K562 (cell line): ENCODE results near the gene AFAP1. TPM values are rescaled to one million over a fixed set of nuclear protein-coding genes. Genes with fewer than 3 reads are reported as not detected.

Experiments used
- ATAC-seq: fragments of 200-7000 bp; cut with Tn5 transposase; 3 replicates; pipeline ENCODE4 v1.9.1; 2020; ENCODE audit warnings: moderate library complexity
- BruUV-seq: library from RNA; stranded (reverse); fragments of 400-500 nt; replicated peaks from 2 replicates; lab custom pipeline; 2021; lab: Mats Ljungman, UMichigan
- CTCF ChIA-PET: fragments of 300-600 bp; formaldehyde crosslinking; extraction: SDS; loops from one replicate; lab custom pipeline; 2021; ENCODE audit warnings: low intra/inter-chr PET ratio; lab: Yijun Ruan, JAX
- POLR2A ChIA-PET: fragments of 300-600, 350-650 bp; sonication (Branson Sonifier 250); formaldehyde crosslinking; extraction: SDS; loops from one replicate; lab custom pipeline; 2021; ENCODE audit warnings: antibody characterized with exemption, inconsistent platforms; lab: Yijun Ruan, JAX
- DNase-seq, 4 experiments: peaks; one replicate each; pipeline versions ENCODE4 v3.0.0 to v3.0.0-alpha.2; 2011 to 2018; ENCODE audit warnings: low spot score in 3 of 4, mixed read lengths in 3 of 4; ENCODE audit errors: extremely low read depth in 1 of 4
- FAIRE-seq: peaks from 2 replicates; lab custom pipeline; 2011; peaks lifted over from hg19 to GRCh38; lab: Jason Lieb, UNC
- H2AFZ ChIP-seq: 2 replicates; pipeline ENCODE4 v1.6.0; 2011; ENCODE audit warnings: low read depth, low read length, control low read depth, inconsistent platforms
- H3K27ac ChIP-seq: fragments of 200-600 bp; 3 replicates; pipeline ENCODE4 v1.8.0; 2011; ENCODE audit warnings: low read depth, mild to moderate bottlenecking, control low read depth, inconsistent platforms, low read length, moderate library complexity, mixed read lengths; ENCODE audit errors: extremely low read depth
- H3K27me3 ChIP-seq, 2 experiments: fragments of 300-600 bp in 1 of 2; 2 replicates in 1 of 2; 3 replicates in 1 of 2; pipeline versions ENCODE4 v1.6.0 to v1.8.0; 2011; ENCODE audit warnings: inconsistent platforms in 2 of 2, low read length in 2 of 2, mild to moderate bottlenecking in 1 of 2, mixed read lengths in 1 of 2, moderate library complexity in 1 of 2; ENCODE audit not compliant: control insufficient read depth in 2 of 2, insufficient read depth in 2 of 2
- H3K36me3 ChIP-seq: fragments of 300-600 bp; 3 replicates; pipeline ENCODE4 v1.8.0; 2011; ENCODE audit warnings: mild to moderate bottlenecking, low read length, inconsistent platforms; ENCODE audit not compliant: control insufficient read depth, insufficient read depth
- H3K4me1 ChIP-seq, 2 experiments: fragments of 200-600 bp in 1 of 2; replicated peaks in 1 of 2; 2 replicates in 1 of 2; 3 replicates in 1 of 2; pipeline versions ENCODE4 v1.5.1 to v1.8.0; 2011; ENCODE audit warnings: inconsistent platforms in 2 of 2, low read length in 2 of 2, mild to moderate bottlenecking in 1 of 2, mixed read lengths in 1 of 2, moderate library complexity in 1 of 2; ENCODE audit not compliant: control insufficient read depth in 2 of 2, insufficient read depth in 2 of 2
- H3K4me2 ChIP-seq: 2 replicates; pipeline ENCODE4 v1.6.1; 2011; ENCODE audit warnings: low read length, control low read depth, inconsistent platforms, mixed read lengths; ENCODE audit not compliant: insufficient read depth
- H3K4me3 ChIP-seq: fragments of 200-600 bp; sonication (generic), shearing (Covaris generic); 2 replicates; pipeline ENCODE4 v1.5.1; 2016; ENCODE audit warnings: control low read depth, inconsistent platforms
- H3K79me2 ChIP-seq: fragments of 200-600 bp; 3 replicates; pipeline ENCODE4 v1.8.0; 2011; ENCODE audit warnings: low read length, inconsistent platforms; ENCODE audit not compliant: control insufficient read depth, insufficient read depth
- H3K9ac ChIP-seq, 2 experiments: 2 replicates each; pipeline versions ENCODE4 v1.6.0 to v1.6.1; 2011; ENCODE audit warnings: low read depth in 2 of 2, low read length in 2 of 2, control low read depth in 1 of 2, inconsistent platforms in 1 of 2, mild to moderate bottlenecking in 1 of 2, mixed read lengths in 1 of 2; ENCODE audit not compliant: insufficient read depth in 1 of 2
- H3K9me1 ChIP-seq: one replicate; pipeline ENCODE4 v1.6.0; 2011; ENCODE audit warnings: inconsistent platforms, mild to moderate bottlenecking, low read length, moderate library complexity; ENCODE audit not compliant: control insufficient read depth, insufficient read depth
- H3K9me3 ChIP-seq: replicated peaks from 2 replicates; pipeline ENCODE4 v1.5.1; 2011; ENCODE audit warnings: low read depth, low read length, inconsistent platforms; ENCODE audit not compliant: control insufficient read depth, insufficient read depth
- H4K20me1 ChIP-seq: replicated peaks from 2 replicates; pipeline ENCODE4 v1.6.1; 2011; ENCODE audit warnings: low read length, inconsistent platforms, mixed read lengths; ENCODE audit not compliant: control insufficient read depth, insufficient read depth
- BHLHE40 ChIP-seq: IDR thresholded peaks from 2 replicates; pipeline ENCODE4 v1.6.1; 2011; ENCODE audit warnings: low read length, improper control_type of control experiment
- CEBPG ChIP-seq, 3 experiments: fragments of 200-800 bp in 1 of 3; sonication (Bioruptor generic) in 1 of 3; sonication (generic) in 1 of 3; formaldehyde crosslinking in 1 of 3; IDR thresholded peaks in 2 of 3; conservative IDR thresholded peaks in 1 of 3; 2 replicates each; pipeline versions ENCODE4 v1.6.1 to v1.8.0; 2016 to 2022; ENCODE audit warnings: missing compliant biosample characterization in 2 of 3, missing genetic modification characterization in 2 of 3, mild to moderate bottlenecking in 1 of 3, missing genetic modification reagents in 1 of 3
- CTCF ChIP-seq, 3 experiments: IDR thresholded peaks in 2 of 3; conservative IDR thresholded peaks in 1 of 3; 2 replicates each; pipeline ENCODE4 v1.5.1; 2011 to 2012; ENCODE audit warnings: low read length in 3 of 3, mild to moderate bottlenecking in 3 of 3, control low read depth in 2 of 3, improper control_type of control experiment in 1 of 3, inconsistent platforms in 1 of 3, low read depth in 1 of 3, mixed read lengths in 1 of 3, moderate library complexity in 1 of 3; ENCODE audit not compliant: insufficient read depth in 2 of 3
- HMGXB4 ChIP-seq: sonication (generic); formaldehyde crosslinking; IDR thresholded peaks from 2 replicates; pipeline ENCODE4 v1.8.1; 2023; ENCODE audit warnings: mild to moderate bottlenecking, missing genetic modification reagents
- NBN ChIP-seq: fragments of 450-650 bp; IDR thresholded peaks from 2 replicates; pipeline ENCODE4 v1.6.1; 2016; ENCODE audit warnings: low read depth, mild to moderate bottlenecking
- SNAPC5 ChIP-seq: fragments of 250-450 bp; sonication (Bioruptor Pico); IDR thresholded peaks from 2 replicates; pipeline ENCODE4 v1.8.0; 2021; ENCODE audit warnings: moderate library complexity, mild to moderate bottlenecking, inconsistent platforms
- TCF15 ChIP-seq: fragments of 250-450 bp; sonication (Bioruptor Pico); IDR thresholded peaks from 2 replicates; pipeline ENCODE4 v1.8.0; 2022; ENCODE audit warnings: moderate library complexity, mild to moderate bottlenecking, inconsistent platforms
- ZBED1 ChIP-seq: IDR thresholded peaks from 2 replicates; pipeline ENCODE4 v1.6.1; 2014
- ZNF121 ChIP-seq: sonication (generic); formaldehyde crosslinking; conservative IDR thresholded peaks from 2 replicates; pipeline ENCODE4 v1.8.0; 2022; ENCODE audit warnings: missing genetic modification reagents
- ZNF23 ChIP-seq: fragments of 250-450 bp; sonication (Bioruptor Pico); IDR thresholded peaks from 2 replicates; pipeline ENCODE4 v1.4.0; 2020; ENCODE audit warnings: mild to moderate bottlenecking
- ZNF778 ChIP-seq: fragments of 450-650 bp; formaldehyde crosslinking; IDR thresholded peaks from 2 replicates; pipeline ENCODE4 v1.4.0; 2020; ENCODE audit warnings: mild to moderate bottlenecking, moderate library complexity
- WGBS: fragments of 100-300 bp; shearing (Covaris generic); methylation state at CpG from one replicate; pipeline ENCODE4 v1.1.6; 2016; ENCODE audit warnings: low coverage, mixed read lengths; ENCODE audit not compliant: insufficient coverage; ENCODE audit errors: missing lambda C conversion rate; 5-methylcytosine and 5-hydroxymethylcytosine counted together
- in situ Hi-C: fragments of 300-500 bp; cut with MboI; formaldehyde crosslinking; loops from 4 replicates; pipeline ENCODE4 v1.15.0; 2018; ENCODE audit warnings: inconsistent platforms, mixed read lengths
- intact Hi-C: fragments of 100-400 bp; cut with micrococcal nuclease; formaldehyde crosslinking; loops from 2 replicates; pipeline ENCODE4 v1.14.2; 2022
- polyA plus RNA-seq, 8 experiments: library from polyadenylated mRNA; depleted of rRNA in 4 of 8; stranded (reverse) in 5 of 8; unstranded in 3 of 8; fragments of >200 nt; fragmentation: Nextera tagmentation in 2 of 8; fragmentation: Illumina TruSeq in 1 of 8; extraction: Ambion mirVana in 2 of 8; extraction: Trizol in 1 of 8; gene quantifications; 2 replicates each; pipeline versions ENCODE4 v1.2.1 to v1.2.3, GENCODE V29; 2011 to 2014; ENCODE audit warnings: inconsistent platforms in 1 of 8, missing spikeins in 1 of 8
- total RNA-seq, 7 experiments: library from RNA; depleted of rRNA in 6 of 7; stranded (reverse); fragments of >200 nt in 6 of 7; fragmentation: Illumina TruSeq in 2 of 7; extraction: Trizol in 2 of 7; gene quantifications; 2 replicates each; pipeline versions ENCODE4 v1.2.1 to v1.2.3, GENCODE V29; 2011 to 2021; ENCODE audit warnings: low replicate concordance in 1 of 7

AFAP1 gene
- total and polyA plus RNA-seq, 9 of the 15 experiments (the other 6 are each of a cell fraction or from before 2014, with no cell fraction given): 0.07 to 0.42 (median 0.12) TPM; not detected in 1

GRCh38 chr4:7938266-7938608 is 1.4 kb downstream of the AFAP1 start:
- Histone ChIP-seq H4K20me1 (no peaks in the 10 kb centered on the region), H3K4me2 (no peak overlapping the region), H3K27me3 (peaks cover 11 to 17% of the 10 kb centered on the region in 2 experiments; a peak in 4 of 5 replicates), H3K9me3 (no peaks in the 10 kb centered on the region), H2AFZ (no peak overlapping the region)
- in situ Hi-C loops: no loop called here
- no peak for DNase-seq
- no peak for TF ChIP-seq SNAPC5 (CRISPR knock-in tag)
- no peak for TF ChIP-seq ZNF23 (CRISPR knock-in tag)
- no peak for TF ChIP-seq ZNF121 (CRISPR knock-in tag)
- TF ChIP-seq BHLHE40: no peak
- no peak for TF ChIP-seq ZBED1
- TF ChIP-seq TCF15 (CRISPR knock-in tag): no peak
- TF ChIP-seq, all 486 proteins: peak for 0
- H3K9ac ChIP-seq: no peak overlapping the region
- no peaks in the 10 kb centered on the region for H3K79me2 ChIP-seq
- intact Hi-C loops: no loop called here
- ChIA-PET POLR2A (interaction anchor here (0.7 to 1.0 kb wide), 3 partner anchors 11 to 32 kb away, joined by 3 read pairs; no protein-coding TSS in a partner anchor), CTCF (no interaction called here)
- peaks cover 0 to 14% of the 10 kb centered on the region in 2 experiments; a peak in 2 of 5 replicates for H3K4me1 ChIP-seq
- H3K36me3 ChIP-seq: no peaks in the 10 kb centered on the region
- no TSS peak for BruUV-seq
- H3K4me3 ChIP-seq: no peak overlapping the region
- no peak for FAIRE-seq
- no peaks in the 10 kb centered on the region for H3K9me1 ChIP-seq
- WGBS: 5% methylated on average over 6 of the region's 6 CpGs
- H3K27ac ChIP-seq: no peak overlapping the region
- ATAC-seq: no peak

GRCh38 chr4:7937006-7937405 is 2.7 kb downstream of the AFAP1 start:
- Histone ChIP-seq H2AFZ (no peak overlapping the region), H3K4me2 (no peak overlapping the region), H4K20me1 (no peaks in the 10 kb centered on the region), H3K27me3 (peaks cover 11 to 17% of the 10 kb centered on the region in 2 experiments; a peak in 4 of 5 replicates), H3K4me1 (peaks cover 0 to 14% of the 10 kb centered on the region in 2 experiments; a peak in 2 of 5 replicates), H3K9ac (no peak overlapping the region), H3K9me3 (no peaks in the 10 kb centered on the region), H3K27ac (no peak overlapping the region), H3K4me3 (no peak overlapping the region), H3K9me1 (no peaks in the 10 kb centered on the region), H3K79me2 (no peaks in the 10 kb centered on the region), H3K36me3 (no peaks in the 10 kb centered on the region)
- no TSS peak for BruUV-seq
- ChIA-PET CTCF (no interaction called here), POLR2A (no interaction called here)
- FAIRE-seq (no peak), DNase-seq (no peak), ATAC-seq (no peak)
- intact Hi-C loops (no loop called here), in situ Hi-C loops (no loop called here)
- WGBS: 0% methylated on average over 2 of the region's 2 CpGs
- TF ChIP-seq ZNF778 (CRISPR knock-in tag) (no peak), HMGXB4 (no peak), NBN (no peak), CEBPG (CRISPR knock-in tag; IDR thresholded peaks at IDR 0.05) (no peak), CEBPG (tag; conservative IDR thresholded peaks at IDR 0.05 in 1 of 2, IDR thresholded peaks at IDR 0.05 in 1 of 2) (peak; percentile 38 to 80; a peak in 3 of 4 replicates), CTCF (IDR thresholded peaks at IDR 0.05 in 2 of 3, conservative IDR thresholded peaks at IDR 0.05 in 1 of 3; ENCODE audit: insufficient read depth in 2 of 3, low read depth in 1 of 3, low read length in 3 of 3) (no peak)
